GM19023 (cell line): Measurements from ENCODE around the gene ANKRA2.

Experiments used
- ATAC-seq: cut with Tn5 transposase; IDR thresholded peaks from one replicate; pipeline ENCODE4 v1.9.1; 2021; ENCODE audit warnings: mild to moderate bottlenecking, moderate library complexity; ENCODE audit not compliant: unreplicated experiment

The ANKRA2 gene

GRCh38 chr5:73507062-73507461 lies 58.4 kb downstream of the ANKRA2 start:
- no peak for ATAC-seq

- ATAC-seq: no peak
Observed at GRCh38 chr5:73506459-73506955, 58.9 kb downstream of the ANKRA2 start.
